Lower lobe of right lung (tissue), 2 donors: Measurements from ENCODE around the gene TMED8. TPM values are rescaled to one million over a fixed set of nuclear protein-coding genes. Genes with fewer than 3 reads are reported as not detected.

Experiments used
- ATAC-seq, 2 donors: fragments of 200-7000 bp; cut with Tn5 transposase; one replicate each; pipeline ENCODE4 v1.9.1; 2020 to 2022; ENCODE audit warnings: mild to moderate bottlenecking in 2 of 2, moderate library complexity in 2 of 2
- DNase-seq: peaks from one replicate; pipeline ENCODE4 v3.0.0-alpha.2; 2020
- H3K27ac ChIP-seq: fragments of 200-600 bp; one replicate; pipeline ENCODE4 v1.8.0; 2022
- H3K27me3 ChIP-seq: fragments of 200-600 bp; one replicate; pipeline ENCODE4 v1.8.0; 2022; ENCODE audit warnings: low read depth
- H3K36me3 ChIP-seq: fragments of 200-600 bp; one replicate; pipeline ENCODE4 v1.8.0; 2022; ENCODE audit warnings: mild to moderate bottlenecking
- H3K4me1 ChIP-seq: fragments of 200-600 bp; one replicate; pipeline ENCODE4 v1.8.0; 2022
- H3K4me3 ChIP-seq: fragments of 200-600 bp; one replicate; pipeline ENCODE4 v1.8.0; 2022; ENCODE audit warnings: mild to moderate bottlenecking
- H3K9me3 ChIP-seq: fragments of 200-600 bp; one replicate; pipeline ENCODE4 v1.8.0; 2022
- intact Hi-C: fragments of 100-400 bp; cut with DNase I; formaldehyde crosslinking; loops from one replicate; pipeline ENCODE4 v1.11.0; 2022
- total RNA-seq: library from RNA; stranded (reverse); fragmentation: NEBNext Ultra II Directional; extraction: Animal tissue kit (Norgen Biotek cat#: 25700); gene quantifications from one replicate; pipeline ENCODE4 v1.2.1, GENCODE V29; 2021
- TF ChIP-seq, protein P1 (sequence below): fragments of 200-600 bp; IDR thresholded peaks from one replicate; pipeline ENCODE4 v1.8.0; 2022; ENCODE audit warnings: antibody characterized with exemption, mild to moderate bottlenecking
- donor health status: DM: no; HTN: yes; CAD: no; lungs with severe emphysema.

The TMED8 gene
- total RNA-seq, 1 donor from 2014 or later = 12.1 TPM

- H3K27me3 ChIP-seq = no peaks in the 10 kb centered on the region
- H3K36me3 ChIP-seq = peaks cover 38% of the 10 kb centered on the region
- intact Hi-C loops = no loop called here
- H3K27ac ChIP-seq = no peak overlapping the region
- DNase-seq (no peak), ATAC-seq (no peak)
- H3K4me3 ChIP-seq = no peak overlapping the region
- TF ChIP-seq, protein P1, sequence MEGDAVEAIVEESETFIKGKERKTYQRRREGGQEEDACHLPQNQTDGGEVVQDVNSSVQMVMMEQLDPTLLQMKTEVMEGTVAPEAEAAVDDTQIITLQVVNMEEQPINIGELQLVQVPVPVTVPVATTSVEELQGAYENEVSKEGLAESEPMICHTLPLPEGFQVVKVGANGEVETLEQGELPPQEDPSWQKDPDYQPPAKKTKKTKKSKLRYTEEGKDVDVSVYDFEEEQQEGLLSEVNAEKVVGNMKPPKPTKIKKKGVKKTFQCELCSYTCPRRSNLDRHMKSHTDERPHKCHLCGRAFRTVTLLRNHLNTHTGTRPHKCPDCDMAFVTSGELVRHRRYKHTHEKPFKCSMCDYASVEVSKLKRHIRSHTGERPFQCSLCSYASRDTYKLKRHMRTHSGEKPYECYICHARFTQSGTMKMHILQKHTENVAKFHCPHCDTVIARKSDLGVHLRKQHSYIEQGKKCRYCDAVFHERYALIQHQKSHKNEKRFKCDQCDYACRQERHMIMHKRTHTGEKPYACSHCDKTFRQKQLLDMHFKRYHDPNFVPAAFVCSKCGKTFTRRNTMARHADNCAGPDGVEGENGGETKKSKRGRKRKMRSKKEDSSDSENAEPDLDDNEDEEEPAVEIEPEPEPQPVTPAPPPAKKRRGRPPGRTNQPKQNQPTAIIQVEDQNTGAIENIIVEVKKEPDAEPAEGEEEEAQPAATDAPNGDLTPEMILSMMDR = no peak
- H3K4me1 ChIP-seq = no peaks in the 10 kb centered on the region
- no peaks in the 10 kb centered on the region for H3K9me3 ChIP-seq
Measured at GRCh38 chr14:77346495-77346894, 30.4 kb downstream of the TMED8 start.

- peaks cover 44% of the 10 kb centered on the region for H3K36me3 ChIP-seq
- no peak for DNase-seq
- no peak for ATAC-seq
Measured at GRCh38 chr14:77344377-77344996, 32.4 kb downstream of the TMED8 start.

GRCh38 chr14:77343662-77344061 is 33.2 kb downstream of the TMED8 start:
- intact Hi-C loops = no loop called here
- no peak for DNase-seq
- Histone ChIP-seq H3K27me3 (no peaks in the 10 kb centered on the region), H3K9me3 (no peaks in the 10 kb centered on the region), H3K36me3 (peaks cover 42% of the 10 kb centered on the region), H3K27ac (no peak overlapping the region), H3K4me3 (no peak overlapping the region), H3K4me1 (no peaks in the 10 kb centered on the region)
- ATAC-seq = no peak
- TF ChIP-seq, protein P1 = no peak

More at GRCh38 chr14:77344377-77344996, 32.4 kb downstream of the TMED8 start:
- Histone ChIP-seq H3K4me3 (no peak overlapping the region), H3K27ac (no peak overlapping the region), H3K27me3 (no peaks in the 10 kb centered on the region), H3K9me3 (no peaks in the 10 kb centered on the region), H3K4me1 (no peaks in the 10 kb centered on the region)
- intact Hi-C loops = no loop called here
- TF ChIP-seq, protein P1 = no peak

- peaks cover 42% of the 10 kb centered on the region for H3K36me3 ChIP-seq
- intact Hi-C loops = no loop called here
Measured at GRCh38 chr14:77342726-77343397, 34.0 kb downstream of the TMED8 start.

GRCh38 chr14:77340389-77340788 is 36.5 kb downstream of the TMED8 start:
- TF ChIP-seq, protein P1 = no peak
- no peaks in the 10 kb centered on the region for H3K9me3 ChIP-seq
- DNase-seq = no peak
- no peaks in the 10 kb centered on the region for H3K27me3 ChIP-seq
- intact Hi-C loops = no loop called here
- H3K27ac ChIP-seq = no peak overlapping the region
- ATAC-seq = no peak
- H3K4me3 ChIP-seq = no peak overlapping the region
- H3K36me3 ChIP-seq = peaks cover 42% of the 10 kb centered on the region
- H3K4me1 ChIP-seq = no peaks in the 10 kb centered on the region

More at GRCh38 chr14:77342726-77343397, 34.0 kb downstream of the TMED8 start:
- Histone ChIP-seq H3K27me3 (no peaks in the 10 kb centered on the region), H3K27ac (no peak overlapping the region), H3K4me3 (no peak overlapping the region), H3K4me1 (no peaks in the 10 kb centered on the region), H3K9me3 (no peaks in the 10 kb centered on the region)
- TF ChIP-seq, protein P1 = no peak
- ATAC-seq (no peak), DNase-seq (no peak)
